Dermis blood vessel endothelial cell (primary cell): ENCODE data around the gene FUT3. TPM values are rescaled to one million over a fixed set of nuclear protein-coding genes. Genes with fewer than 3 reads are reported as not detected.
A peak's percentile ranks its signal among the peaks of the same experiment; 100 is the strongest.

Experiments used
- DNase-seq: peaks from one replicate; pipeline ENCODE4 v3.0.0; 2010
- total RNA-seq: library from RNA; depleted of rRNA; stranded (reverse); fragments of >200 nt; gene quantifications from 2 replicates; pipeline ENCODE4 v1.2.3, GENCODE V29; 2014

Gene FUT3
- total RNA-seq, 1 donor from 2014 or later: not detected

- DNase-seq: peak; percentile 14
Observed at GRCh38 chr19:5823579-5824281, 27.5 kb downstream of the FUT3 start.

GRCh38 chr19:5822181-5822844, 28.9 kb downstream of the FUT3 start:
- no peak for DNase-seq

GRCh38 chr19:5821521-5822180, 29.6 kb downstream of the FUT3 start:
- no peak for DNase-seq

GRCh38 chr19:5820785-5821184, 30.5 kb downstream of the FUT3 start:
- DNase-seq: no peak

GRCh38 chr19:5818594-5818993, 32.7 kb downstream of the FUT3 start:
- no peak for DNase-seq

- no peak for DNase-seq
Observed at GRCh38 chr19:5817218-5817617, 34.0 kb downstream of the FUT3 start.

- no peak for DNase-seq
Observed at GRCh38 chr19:5814852-5815246, 36.4 kb downstream of the FUT3 start.

GRCh38 chr19:5814123-5814851, 37.0 kb downstream of the FUT3 start:
- DNase-seq: no peak

- DNase-seq: no peak
Observed at GRCh38 chr19:5811117-5811516, 40.1 kb downstream of the FUT3 start.

GRCh38 chr19:5809469-5809868, 41.8 kb downstream of the FUT3 start:
- DNase-seq: no peak

- no peak for DNase-seq
Observed at GRCh38 chr19:5809053-5809452, 42.2 kb downstream of the FUT3 start.

- no peak for DNase-seq
Observed at GRCh38 chr19:5808120-5808816, 43.0 kb downstream of the FUT3 start.

- no peak for DNase-seq
Observed at GRCh38 chr19:5806905-5807304, 44.3 kb downstream of the FUT3 start.

- no peak for DNase-seq
Observed at GRCh38 chr19:5806133-5806489, 45.1 kb downstream of the FUT3 start.

GRCh38 chr19:5805462-5806132, 45.7 kb downstream of the FUT3 start:
- peak; percentile 65 for DNase-seq

- DNase-seq: no peak
Observed at GRCh38 chr19:5804516-5805461, 46.5 kb downstream of the FUT3 start, which contains the start of gene NRTN. TSS of gene NRTN (plus strand) at chr19:5805067. CDS start at chr19:5824166, 19,099 bp downstream.

GRCh38 chr19:5803752-5804515, 47.3 kb downstream of the FUT3 start:
- DNase-seq: peak; percentile 90

- no peak for DNase-seq
Observed at GRCh38 chr19:5803441-5803751, 47.9 kb downstream of the FUT3 start.

GRCh38 chr19:5801796-5802619, 49.2 kb downstream of the FUT3 start:
- no peak for DNase-seq
